SK-N-SH treated with all-trans-retinoic acid at 6 μM for 48 hours (cell line): ENCODE results near the gene AHCYL1.

Experiments
- ATAC-seq: fragments of 200-7000 bp; cut with Tn5 transposase; 3 replicates; pipeline ENCODE4 v1.9.1; 2020; ENCODE audit warnings: mild to moderate bottlenecking, moderate library complexity
- ARNTL ChIP-seq: fragments of 450-650 bp; formaldehyde crosslinking; IDR thresholded peaks from 2 replicates; pipeline ENCODE4 v1.5.0; 2020; ENCODE audit warnings: low read depth, mild to moderate bottlenecking, moderate library complexity, borderline replicate concordance
- CREB5 ChIP-seq: fragments of 250-450 bp; sonication (Bioruptor Pico); IDR thresholded peaks from 2 replicates; pipeline ENCODE4 v1.5.1; 2020; ENCODE audit warnings: low read depth, mild to moderate bottlenecking, moderate library complexity
- ESRRG ChIP-seq: fragments of 250-450 bp; sonication (Bioruptor Pico); IDR thresholded peaks from 2 replicates; pipeline ENCODE4 v1.6.1; 2021; ENCODE audit warnings: mild to moderate bottlenecking
- GLIS3 ChIP-seq: fragments of 250-450 bp; sonication (Bioruptor Pico); IDR thresholded peaks from 2 replicates; pipeline ENCODE4 v1.5.0; 2020; ENCODE audit warnings: mild to moderate bottlenecking, moderate library complexity
- ISL1 ChIP-seq: fragments of 250-450 bp; sonication (Bioruptor Pico); IDR thresholded peaks from 2 replicates; pipeline ENCODE4 v2.1.2; 2022; ENCODE audit warnings: mild to moderate bottlenecking, moderate library complexity
- OSR1 ChIP-seq: fragments of 250-450 bp; sonication (Bioruptor Pico); IDR thresholded peaks from 2 replicates; pipeline ENCODE4 v1.8.0; 2022; ENCODE audit warnings: moderate library complexity, mild to moderate bottlenecking, inconsistent platforms
- PATZ1 ChIP-seq: fragments of 250-450 bp; sonication (Bioruptor Pico); IDR thresholded peaks from 2 replicates; pipeline ENCODE4 v1.8.0; 2020; ENCODE audit warnings: mild to moderate bottlenecking, moderate library complexity, borderline replicate concordance
- PPARA ChIP-seq: fragments of 250-450 bp; sonication (Bioruptor Pico); IDR thresholded peaks from 2 replicates; pipeline ENCODE4 v1.5.0; 2020; ENCODE audit warnings: mild to moderate bottlenecking, borderline replicate concordance
- RARB ChIP-seq: fragments of 250-450 bp; sonication (Bioruptor Pico); IDR thresholded peaks from 2 replicates; pipeline ENCODE4 v1.8.0; 2021; ENCODE audit warnings: mild to moderate bottlenecking, moderate library complexity
- SNAI2 ChIP-seq: fragments of 250-450 bp; sonication (Bioruptor Pico); IDR thresholded peaks from 2 replicates; pipeline ENCODE4 v1.5.0; 2020; ENCODE audit warnings: mild to moderate bottlenecking, moderate library complexity
- TOX ChIP-seq: fragments of 250-450 bp; sonication (Bioruptor Pico); IDR thresholded peaks from 2 replicates; pipeline ENCODE4 v1.8.0; 2021; ENCODE audit warnings: mild to moderate bottlenecking, moderate library complexity, borderline replicate concordance
- ZC3H10 ChIP-seq: fragments of 250-450 bp; sonication (Bioruptor Pico); IDR thresholded peaks from 2 replicates; pipeline ENCODE4 v1.5.1; 2021; ENCODE audit warnings: mild to moderate bottlenecking, moderate library complexity
- ZFP3 ChIP-seq: fragments of 250-450 bp; sonication (Bioruptor Pico); IDR thresholded peaks from 2 replicates; pipeline ENCODE4 v1.5.0; 2020; ENCODE audit warnings: mild to moderate bottlenecking, moderate library complexity
- ZNF565 ChIP-seq: fragments of 450-650 bp; formaldehyde crosslinking; conservative IDR thresholded peaks from 2 replicates; pipeline ENCODE4 v1.5.0; 2020; ENCODE audit warnings: low read depth, mild to moderate bottlenecking, moderate library complexity
- ZNF70 ChIP-seq: fragments of 450-650 bp; formaldehyde crosslinking; IDR thresholded peaks from 2 replicates; pipeline ENCODE4 v1.5.0; 2020; ENCODE audit warnings: mild to moderate bottlenecking, moderate library complexity
- ZNF8 ChIP-seq: fragments of 450-650 bp; formaldehyde crosslinking; IDR thresholded peaks from 2 replicates; pipeline ENCODE4 v1.5.0; 2020; ENCODE audit warnings: mild to moderate bottlenecking, moderate library complexity
- TF ChIP-seq, protein P1 (sequence below): fragments of 250-450 bp; sonication (Bioruptor Pico); IDR thresholded peaks from 2 replicates; pipeline ENCODE4 v1.5.1; 2021; ENCODE audit warnings: mild to moderate bottlenecking, moderate library complexity
- TF ChIP-seq, protein P2 (sequence below): fragments of 250-450 bp; sonication (Bioruptor Pico); IDR thresholded peaks from 2 replicates; pipeline ENCODE4 v1.5.0; 2020; ENCODE audit warnings: mild to moderate bottlenecking, moderate library complexity

Gene AHCYL1

GRCh38 chr1:110040548-110040947 is 56.0 kb downstream of the AHCYL1 start (continued):
- TF ChIP-seq, protein P1, sequence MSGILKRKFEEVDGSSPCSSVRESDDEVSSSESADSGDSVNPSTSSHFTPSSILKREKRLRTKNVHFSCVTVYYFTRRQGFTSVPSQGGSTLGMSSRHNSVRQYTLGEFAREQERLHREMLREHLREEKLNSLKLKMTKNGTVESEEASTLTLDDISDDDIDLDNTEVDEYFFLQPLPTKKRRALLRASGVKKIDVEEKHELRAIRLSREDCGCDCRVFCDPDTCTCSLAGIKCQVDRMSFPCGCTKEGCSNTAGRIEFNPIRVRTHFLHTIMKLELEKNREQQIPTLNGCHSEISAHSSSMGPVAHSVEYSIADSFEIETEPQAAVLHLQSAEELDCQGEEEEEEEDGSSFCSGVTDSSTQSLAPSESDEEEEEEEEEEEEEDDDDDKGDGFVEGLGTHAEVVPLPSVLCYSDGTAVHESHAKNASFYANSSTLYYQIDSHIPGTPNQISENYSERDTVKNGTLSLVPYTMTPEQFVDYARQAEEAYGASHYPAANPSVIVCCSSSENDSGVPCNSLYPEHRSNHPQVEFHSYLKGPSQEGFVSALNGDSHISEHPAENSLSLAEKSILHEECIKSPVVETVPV (CRISPR knock-in tag), result no peak
- TF ChIP-seq OSR1 (CRISPR knock-in tag), result no peak
- TF ChIP-seq, all 23 proteins: peak for 0

GRCh38 chr1:110043016-110043415 is 58.5 kb downstream of the AHCYL1 start:
- ATAC-seq, result no peak
- no peak for TF ChIP-seq ARNTL (CRISPR knock-in tag)
- TF ChIP-seq PATZ1 (CRISPR knock-in tag), result no peak
- no peak for TF ChIP-seq PPARA (CRISPR knock-in tag)
- TF ChIP-seq TOX (CRISPR knock-in tag), result no peak

DNA sequence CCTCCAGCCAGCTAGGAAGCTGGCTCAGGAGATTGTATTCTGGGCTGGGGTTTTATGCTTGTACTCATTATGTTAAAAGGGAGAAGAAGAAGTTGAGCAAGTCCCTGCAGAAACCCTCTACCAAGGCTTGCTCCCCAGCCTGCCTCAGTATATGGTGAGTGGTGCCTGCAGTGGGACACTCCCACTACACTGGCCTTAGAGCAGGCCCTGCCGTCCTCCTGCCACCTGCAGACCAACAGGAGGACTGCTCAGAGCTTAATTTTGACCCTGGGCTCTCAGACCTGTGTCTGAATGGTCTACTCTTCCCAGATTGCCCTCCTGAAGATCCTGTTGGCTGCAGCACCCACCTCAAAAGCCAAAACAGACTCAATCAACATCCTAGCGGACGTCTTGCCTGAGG is 62.9 kb downstream of the AHCYL1 start:
- peak; percentile 31; the same call in 1 of the 3 replicates for ATAC-seq
- TF ChIP-seq GLIS3 (CRISPR knock-in tag) (no peak), ISL1 (CRISPR knock-in tag) (no peak), ZC3H10 (no peak)

GRCh38 chr1:110048240-110048639 is 63.7 kb downstream of the AHCYL1 start:
- no peak for ATAC-seq
- TF ChIP-seq CREB5 (CRISPR knock-in tag) (no peak), TOX (CRISPR knock-in tag) (no peak), PATZ1 (CRISPR knock-in tag) (no peak), ZC3H10 (no peak), ZNF70 (no peak), ZNF8 (CRISPR knock-in tag) (no peak), ZNF565 (CRISPR knock-in tag) (no peak)
- TF ChIP-seq, protein P2, sequence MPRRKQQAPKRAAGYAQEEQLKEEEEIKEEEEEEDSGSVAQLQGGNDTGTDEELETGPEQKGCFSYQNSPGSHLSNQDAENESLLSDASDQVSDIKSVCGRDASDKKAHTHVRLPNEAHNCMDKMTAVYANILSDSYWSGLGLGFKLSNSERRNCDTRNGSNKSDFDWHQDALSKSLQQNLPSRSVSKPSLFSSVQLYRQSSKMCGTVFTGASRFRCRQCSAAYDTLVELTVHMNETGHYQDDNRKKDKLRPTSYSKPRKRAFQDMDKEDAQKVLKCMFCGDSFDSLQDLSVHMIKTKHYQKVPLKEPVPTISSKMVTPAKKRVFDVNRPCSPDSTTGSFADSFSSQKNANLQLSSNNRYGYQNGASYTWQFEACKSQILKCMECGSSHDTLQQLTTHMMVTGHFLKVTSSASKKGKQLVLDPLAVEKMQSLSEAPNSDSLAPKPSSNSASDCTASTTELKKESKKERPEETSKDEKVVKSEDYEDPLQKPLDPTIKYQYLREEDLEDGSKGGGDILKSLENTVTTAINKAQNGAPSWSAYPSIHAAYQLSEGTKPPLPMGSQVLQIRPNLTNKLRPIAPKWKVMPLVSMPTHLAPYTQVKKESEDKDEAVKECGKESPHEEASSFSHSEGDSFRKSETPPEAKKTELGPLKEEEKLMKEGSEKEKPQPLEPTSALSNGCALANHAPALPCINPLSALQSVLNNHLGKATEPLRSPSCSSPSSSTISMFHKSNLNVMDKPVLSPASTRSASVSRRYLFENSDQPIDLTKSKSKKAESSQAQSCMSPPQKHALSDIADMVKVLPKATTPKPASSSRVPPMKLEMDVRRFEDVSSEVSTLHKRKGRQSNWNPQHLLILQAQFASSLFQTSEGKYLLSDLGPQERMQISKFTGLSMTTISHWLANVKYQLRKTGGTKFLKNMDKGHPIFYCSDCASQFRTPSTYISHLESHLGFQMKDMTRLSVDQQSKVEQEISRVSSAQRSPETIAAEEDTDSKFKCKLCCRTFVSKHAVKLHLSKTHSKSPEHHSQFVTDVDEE (CRISPR knock-in tag), result no peak

DNA sequence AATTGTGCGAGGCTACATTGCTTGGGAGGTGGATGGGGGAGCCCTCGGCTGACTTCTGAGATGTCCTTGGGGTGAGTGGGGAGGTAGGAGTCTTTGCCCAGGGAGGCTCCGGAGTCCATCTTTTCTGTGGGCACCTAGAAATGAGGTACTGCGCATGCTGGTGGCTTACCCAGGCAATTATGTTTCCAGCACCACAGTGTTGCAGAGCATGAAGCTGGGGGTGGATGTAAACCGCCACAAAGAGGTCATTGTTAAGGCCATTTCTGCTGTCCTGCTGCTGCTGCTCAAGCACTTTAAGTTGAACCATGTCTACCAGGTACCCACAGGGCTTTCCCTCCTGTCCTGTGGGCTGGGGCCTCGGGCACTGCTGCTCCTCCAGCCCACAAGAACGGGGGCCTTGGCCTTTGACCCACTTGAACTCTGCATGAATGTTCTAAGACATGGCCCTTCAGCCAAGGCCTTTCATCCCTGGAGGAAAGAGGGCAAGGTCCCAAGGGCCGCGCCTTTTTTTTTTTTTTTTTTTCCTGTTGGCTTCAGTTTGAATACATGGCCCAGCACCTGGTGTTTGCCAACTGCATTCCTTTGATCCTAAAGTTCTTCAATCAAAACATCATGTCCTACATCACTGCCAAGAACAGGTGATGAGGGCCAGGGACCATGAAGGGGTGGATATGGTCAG is 64.5 kb downstream of the AHCYL1 start:
- ATAC-seq, result no peak
- TF ChIP-seq ZNF70, result no peak
- TF ChIP-seq RARB (CRISPR knock-in tag), result no peak
- TF ChIP-seq ISL1 (CRISPR knock-in tag), result no peak
- no peak for TF ChIP-seq ZFP3 (CRISPR knock-in tag)
- TF ChIP-seq, protein P2 (CRISPR knock-in tag), result no peak
- no peak for TF ChIP-seq OSR1 (CRISPR knock-in tag)
- TF ChIP-seq TOX (CRISPR knock-in tag), result no peak
- TF ChIP-seq PATZ1 (CRISPR knock-in tag), result no peak
- no peak for TF ChIP-seq SNAI2
- no peak for TF ChIP-seq ZNF8 (CRISPR knock-in tag)
- no peak for TF ChIP-seq ESRRG (CRISPR knock-in tag)
